ENCODE data around the gene SLC38A6.

GRCh38 chr14:60964904-60965303 lies 16.1 kb upstream of the SLC38A6 start:
- TF ChIP-seq CTCF (conservative IDR thresholded peaks at IDR 0.05; ENCODE audit: low read depth, low read length) (no peak), EZH2 (IDR thresholded peaks at IDR 0.05; ENCODE audit: borderline replicate concordance, low read depth, low read length, poor library complexity, severe bottlenecking) (no peak)

Data from A673 (cell line).